HG02588 (cell line): ENCODE measurements around the gene PRMT6.
"Not testable (repeated sequence)": the region's sequence is repeated elsewhere in the genome, so short reads cannot be mapped to it uniquely, and the experiment has no call there.

Source experiments
- ATAC-seq: cut with Tn5 transposase; IDR thresholded peaks from one replicate; pipeline ENCODE4 v1.9.1; 2021; ENCODE audit warnings: mild to moderate bottlenecking, moderate library complexity; ENCODE audit not compliant: unreplicated experiment

The PRMT6 gene

DNA sequence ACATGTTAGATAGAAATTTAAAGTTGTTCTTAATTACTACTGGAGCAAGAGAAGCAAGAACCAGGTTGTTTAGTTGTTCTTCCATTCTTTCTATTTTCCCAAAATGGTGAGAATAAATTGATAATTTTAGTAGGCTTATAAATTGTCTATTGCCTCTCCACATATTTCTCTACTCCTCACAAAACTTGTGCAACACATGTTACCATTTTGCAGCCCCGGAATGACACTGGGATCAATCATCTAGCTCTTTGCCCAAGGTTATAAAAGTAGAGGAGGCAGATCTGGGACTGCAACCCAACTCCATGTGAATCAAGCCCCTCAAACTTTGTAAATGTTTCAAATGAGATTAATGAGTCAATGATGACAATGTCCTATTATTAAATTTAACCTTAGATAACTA lies 34.9 kb downstream of the PRMT6 start:
- no peak for ATAC-seq

DNA sequence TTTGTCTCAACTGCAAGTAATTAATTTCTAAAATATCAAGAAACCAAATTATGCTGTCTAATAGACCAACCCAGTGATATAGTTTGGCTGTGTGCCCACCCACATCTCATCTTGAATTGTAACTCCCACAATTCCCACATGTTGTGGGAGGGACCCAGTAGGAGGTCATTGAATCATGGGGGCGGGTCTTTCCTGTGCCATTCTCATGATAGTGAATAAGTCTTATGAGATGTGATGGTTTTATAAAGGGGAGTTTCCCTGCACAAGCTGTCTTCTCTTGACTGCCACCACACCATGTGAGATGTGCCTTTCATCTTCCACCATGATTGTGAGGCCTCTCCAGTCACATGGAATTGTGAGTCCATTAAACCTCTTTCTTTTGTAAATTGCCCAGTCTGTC lies 36.9 kb downstream of the PRMT6 start:
- ATAC-seq, result not testable (repeated sequence)

GRCh38 chr1:107095647-107096046 lies 39.2 kb downstream of the PRMT6 start:
- no peak for ATAC-seq

DNA sequence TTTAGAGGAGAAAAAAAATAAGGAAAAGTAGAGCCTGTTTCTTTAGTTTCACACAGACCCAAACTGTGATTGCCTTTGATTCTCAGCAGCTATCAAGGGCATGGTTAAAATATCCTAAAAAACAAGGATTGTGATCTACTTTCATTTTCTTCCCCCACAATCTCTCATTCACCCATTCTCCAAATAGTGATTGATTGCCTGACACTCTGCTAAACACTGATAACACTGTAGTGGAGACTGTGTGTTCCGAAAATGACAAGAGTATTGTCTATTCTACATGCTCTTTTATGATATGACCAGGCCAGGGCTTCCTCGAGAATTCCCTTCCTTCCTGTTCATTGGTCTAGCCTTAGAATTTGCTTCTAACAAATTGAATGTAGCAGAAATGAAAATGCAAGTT lies 40.2 kb downstream of the PRMT6 start:
- no peak for ATAC-seq

- no peak for ATAC-seq
Observed at GRCh38 chr1:107098961-107099360, 42.5 kb downstream of the PRMT6 start.

DNA sequence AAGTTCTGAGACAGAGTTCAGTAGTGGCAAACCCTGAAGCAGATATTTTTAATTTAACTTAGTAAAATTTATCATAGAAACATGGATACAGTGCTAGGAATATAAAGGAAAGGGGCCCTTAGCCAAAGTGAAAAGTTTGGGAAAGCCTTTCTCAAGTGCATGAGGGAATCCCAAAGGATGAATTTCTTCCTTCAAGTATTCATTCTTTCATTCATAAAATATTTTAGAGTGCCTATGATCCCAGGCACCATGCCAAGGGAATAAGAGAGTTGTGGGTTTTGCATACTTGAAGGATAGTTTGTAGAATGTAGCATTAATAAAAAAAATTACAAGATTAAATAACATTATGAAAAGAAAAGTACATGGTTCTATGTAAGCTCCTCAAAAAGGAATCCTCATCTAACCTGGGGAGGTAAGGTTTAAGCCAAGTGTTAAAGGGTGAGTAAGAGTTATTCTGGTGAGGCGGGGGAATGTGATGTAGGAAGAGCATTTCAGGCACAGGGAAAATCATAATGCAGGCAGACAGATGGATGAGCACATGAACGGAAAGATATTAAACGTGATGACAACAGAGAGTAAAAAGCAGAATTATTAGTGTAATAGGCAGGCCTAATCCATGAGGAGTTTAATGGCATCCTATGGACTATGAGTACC lies 44.0 kb downstream of the PRMT6 start:
- ATAC-seq, result no peak

DNA sequence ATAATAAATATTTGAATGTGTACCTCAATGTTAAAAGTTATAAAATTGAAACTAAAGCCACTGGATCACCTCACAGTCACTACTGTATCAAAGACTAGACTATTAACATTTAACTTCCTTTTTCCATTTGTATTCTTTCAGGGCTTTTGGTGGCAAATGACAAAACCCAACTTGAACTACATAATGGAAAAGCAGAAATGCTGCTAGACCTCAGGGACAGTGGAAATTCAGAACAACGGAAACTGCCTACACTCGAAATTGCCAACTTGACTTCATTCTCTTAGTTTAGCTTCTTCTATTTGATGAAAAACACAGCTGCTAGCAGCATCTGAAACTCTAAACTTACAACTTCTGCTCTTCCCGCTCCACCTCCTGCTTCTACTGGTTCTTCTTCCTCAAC lies 49.4 kb downstream of the PRMT6 start:
- no peak for ATAC-seq
